IMR-90 (cell line): ENCODE data around the gene CMTM7.
"Not testable (repeated sequence)": the region's sequence is repeated elsewhere in the genome, so short reads cannot be mapped to it uniquely, and the experiment has no call there.

Experiments used
- BHLHE40 ChIP-seq: fragments of 150-350 bp; IDR thresholded peaks from 2 replicates; pipeline ENCODE4 v1.6.1; 2016; ENCODE audit warnings: mild to moderate bottlenecking, low read depth, low read length
- CTCF ChIP-seq: conservative IDR thresholded peaks from 2 replicates; pipeline ENCODE4 v1.5.1; 2012; ENCODE audit warnings: mild to moderate bottlenecking, low read depth, low read length, improper control_type of control experiment
- FOS ChIP-seq: fragments of 150-350 bp; IDR thresholded peaks from 2 replicates; pipeline ENCODE4 v1.6.1; 2016; ENCODE audit warnings: low read depth, low read length
- MXI1 ChIP-seq: IDR thresholded peaks from 2 replicates; pipeline ENCODE4 v1.6.1; 2012; ENCODE audit warnings: low read depth, mild to moderate bottlenecking, low read length, moderate library complexity, borderline replicate concordance
- NFE2L2 ChIP-seq: fragments of 150-350 bp; IDR thresholded peaks from 2 replicates; pipeline ENCODE4 v1.6.1; 2016; ENCODE audit warnings: low read depth, mild to moderate bottlenecking, low read length
- POLR2A ChIP-seq: IDR thresholded peaks from 2 replicates; pipeline ENCODE4 v1.6.1; 2012; ENCODE audit warnings: mild to moderate bottlenecking, low read depth, low read length
- RAD21 ChIP-seq: IDR thresholded peaks from 2 replicates; pipeline ENCODE4 v1.6.1; 2012; ENCODE audit warnings: low read length, improper control_type of control experiment
- RFX5 ChIP-seq: IDR thresholded peaks from 2 replicates; pipeline ENCODE4 v1.8.0; 2012; ENCODE audit warnings: low read depth, mild to moderate bottlenecking, low read length, moderate library complexity
- SMC3 ChIP-seq: fragments of 150-350 bp; IDR thresholded peaks from 2 replicates; pipeline ENCODE4 v1.6.1; 2016; ENCODE audit warnings: low read depth, mild to moderate bottlenecking, antibody characterized with exemption, low read length, moderate library complexity
- USF2 ChIP-seq: fragments of 150-350 bp; IDR thresholded peaks from 2 replicates; pipeline ENCODE4 v1.6.1; 2017; ENCODE audit warnings: mild to moderate bottlenecking, antibody characterized with exemption, low read length, low read depth

DNA sequence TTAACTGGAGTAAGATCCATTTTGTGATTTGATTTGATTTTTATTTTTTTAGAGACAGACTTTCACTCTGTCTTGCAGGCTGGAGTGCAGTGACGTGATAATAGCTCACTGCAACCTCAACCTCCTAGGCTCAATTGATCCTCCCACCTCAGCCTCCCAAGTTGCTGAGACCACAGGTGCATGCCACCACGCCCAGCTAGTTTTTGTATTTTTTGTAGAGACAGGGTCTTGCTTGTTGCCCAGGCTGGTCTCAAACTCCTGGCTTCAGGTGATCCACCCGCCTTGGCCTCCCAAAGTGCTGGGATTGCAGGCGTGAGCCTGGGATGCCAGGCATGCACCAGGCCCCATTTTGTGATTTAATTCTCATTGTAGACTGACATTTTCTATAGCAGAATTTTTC is 47.8 kb downstream of the CMTM7 start:
- TF ChIP-seq CTCF, POLR2A, USF2, RAD21, MXI1, NFE2L2, BHLHE40, FOS, RFX5, SMC3: not testable (repeated sequence)
